SK-N-DZ (cell line): Measurements from ENCODE around the gene COBLL1. TPM values are rescaled to one million over a fixed set of nuclear protein-coding genes. Genes with fewer than 3 reads are reported as not detected.
"Not testable (repeated sequence)": the region's sequence is repeated elsewhere in the genome, so short reads cannot be mapped to it uniquely, and the experiment has no call there.

Experiments
- DNase-seq: peaks from one replicate; pipeline ENCODE4 v3.0.0-alpha.2; 2015; ENCODE audit warnings: low spot score
- polyA plus RNA-seq, 2 experiments: library from polyadenylated mRNA; depleted of rRNA; stranded (reverse); fragments of >200 nt; gene quantifications; 2 replicates each; pipeline ENCODE4 v1.2.3, GENCODE V29; 2014

Gene COBLL1
- polyA plus RNA-seq (2014; cell fraction: cytosol; rRNA removed): 1.4 and 5.3 TPM in 2 replicates
- 1.9 and 5.7 TPM in 2 replicates for polyA plus RNA-seq (2014; cell fraction: nucleus; rRNA removed)

GRCh38 chr2:164841719-164842623, at the start of gene COBLL1:
TSS of gene COBLL1 (minus strand) at chr2:164841823. CDS start at chr2:164841196, 627 bp downstream.
- peak; percentile 68 for DNase-seq

- DNase-seq: peak; percentile 81
Observed at GRCh38 chr2:164890544-164890943, 48.9 kb upstream of the COBLL1 start.

GRCh38 chr2:164888592-164888991, 47.0 kb upstream of the COBLL1 start:
- no peak for DNase-seq

- no peak for DNase-seq
Observed at GRCh38 chr2:164887434-164888144, 46.0 kb upstream of the COBLL1 start.

- no peak for DNase-seq
Observed at GRCh38 chr2:164882276-164882675, 40.7 kb upstream of the COBLL1 start.

GRCh38 chr2:164881524-164881923, 39.9 kb upstream of the COBLL1 start:
- no peak for DNase-seq

- DNase-seq: no peak
Observed at GRCh38 chr2:164879901-164880535, 38.4 kb upstream of the COBLL1 start.

GRCh38 chr2:164877927-164878326, 36.3 kb upstream of the COBLL1 start:
- no peak for DNase-seq

- no peak for DNase-seq
Observed at GRCh38 chr2:164877169-164877568, 35.5 kb upstream of the COBLL1 start.

GRCh38 chr2:164875334-164876205, 33.9 kb upstream of the COBLL1 start:
- DNase-seq: no peak

- no peak for DNase-seq
Observed at GRCh38 chr2:164873210-164873908, 31.7 kb upstream of the COBLL1 start.

- DNase-seq: no peak
Observed at GRCh38 chr2:164871404-164871803, 29.8 kb upstream of the COBLL1 start.

- DNase-seq: no peak
Observed at GRCh38 chr2:164869420-164869772, 27.8 kb upstream of the COBLL1 start.

GRCh38 chr2:164868563-164869419, 27.2 kb upstream of the COBLL1 start:
- DNase-seq: no peak

- no peak for DNase-seq
Observed at GRCh38 chr2:164867779-164868397, 26.3 kb upstream of the COBLL1 start.

- not testable (repeated sequence) for DNase-seq
Observed at GRCh38 chr2:164866381-164866780, 24.8 kb upstream of the COBLL1 start.

GRCh38 chr2:164860694-164861042, 19.0 kb upstream of the COBLL1 start:
- DNase-seq: no peak

- not testable (repeated sequence) for DNase-seq
Observed at GRCh38 chr2:164859906-164860693, 18.5 kb upstream of the COBLL1 start.
